ENCODE data around the gene KLF5. TPM values are rescaled to one million over a fixed set of nuclear protein-coding genes. Genes with fewer than 3 reads are reported as not detected.
A peak's percentile ranks its signal among the peaks of the same experiment; 100 is the strongest.

The KLF5 gene
- total and polyA plus RNA-seq, 5 experiments from 2014 or later = 0.44 to 5.3 (median 1.1) TPM

DNA sequence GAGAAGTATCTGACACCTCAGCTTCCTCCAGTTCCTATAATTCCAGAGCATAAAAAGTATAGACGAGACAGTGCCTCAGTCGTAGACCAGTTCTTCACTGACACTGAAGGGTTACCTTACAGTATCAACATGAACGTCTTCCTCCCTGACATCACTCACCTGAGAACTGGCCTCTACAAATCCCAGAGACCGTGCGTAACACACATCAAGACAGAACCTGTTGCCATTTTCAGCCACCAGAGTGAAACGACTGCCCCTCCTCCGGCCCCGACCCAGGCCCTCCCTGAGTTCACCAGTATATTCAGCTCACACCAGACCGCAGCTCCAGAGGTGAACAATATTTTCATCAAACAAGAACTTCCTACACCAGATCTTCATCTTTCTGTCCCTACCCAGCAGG, 3.1 kb downstream of the KLF5 start:
- POLR2A ChIA-PET = no interaction called here
- Mint-ChIP-seq H3K9me3 (no peaks in the 10 kb centered on the region), H3K27ac (peak overlapping the region in 1 of 10 donors; percentile 22), H3K4me1 (peaks cover 8 to 21% (median 20%) of the 10 kb centered on the region in 4 donors), H3K36me3 (no peaks in the 10 kb centered on the region), H3K27me3 (peaks cover 0 to 27% (median 11%) of the 10 kb centered on the region in 5 donors), H3K4me3 (peak overlapping the region in 1 of 10 donors; percentile 7)
- ATAC-seq = no peak
- DNase-seq = no peak

DNA sequence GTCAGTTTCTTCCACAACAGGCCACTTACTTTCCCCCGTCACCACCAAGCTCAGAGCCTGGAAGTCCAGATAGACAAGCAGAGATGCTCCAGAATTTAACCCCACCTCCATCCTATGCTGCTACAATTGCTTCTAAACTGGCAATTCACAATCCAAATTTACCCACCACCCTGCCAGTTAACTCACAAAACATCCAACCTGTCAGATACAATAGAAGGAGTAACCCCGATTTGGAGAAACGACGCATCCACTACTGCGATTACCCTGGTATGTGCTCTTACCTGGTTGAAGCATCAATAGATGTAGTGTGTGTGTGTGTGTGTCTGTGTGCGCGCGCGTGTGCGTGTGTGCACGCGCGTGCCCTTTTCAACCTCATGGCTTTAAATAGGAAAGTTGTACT, 3.7 kb downstream of the KLF5 start:
- Mint-ChIP-seq H3K4me1 (peaks cover 8 to 21% (median 20%) of the 10 kb centered on the region in 4 donors), H3K36me3 (no peaks in the 10 kb centered on the region), H3K27ac (peak overlapping the region in 1 of 10 donors; percentile 0), H3K27me3 (peaks cover 0 to 24% (median 10%) of the 10 kb centered on the region in 5 donors), H3K9me3 (no peaks in the 10 kb centered on the region), H3K4me3 (peak overlapping the region in 2 of 10 donors; percentile 7 to 19)
- POLR2A ChIA-PET = no interaction called here
- ATAC-seq (no peak), DNase-seq (no peak)

DNA sequence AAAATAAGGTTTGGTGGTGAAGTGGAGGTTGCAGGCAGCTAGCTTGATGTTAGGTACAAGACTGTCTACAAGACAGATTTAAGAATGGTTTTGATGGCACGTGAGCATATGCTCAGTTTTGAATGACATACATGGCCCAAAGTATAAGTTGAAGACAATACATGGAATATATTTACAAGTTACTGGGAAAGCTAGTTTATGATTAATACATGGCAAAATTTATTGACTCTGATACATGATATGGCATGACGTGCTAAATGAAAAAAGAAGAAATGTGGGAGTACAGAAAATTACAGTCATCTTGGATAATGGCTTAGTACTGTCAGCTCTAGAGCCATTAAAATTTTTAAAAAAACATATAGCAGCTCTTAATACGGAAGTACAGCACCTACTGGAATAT, 4.4 kb downstream of the KLF5 start:
- H3K36me3 Mint-ChIP-seq = peaks cover 0 to 2% (median 0%) of the 10 kb centered on the region in 3 donors
- no peak overlapping the region for H3K27ac Mint-ChIP-seq
- H3K9me3 Mint-ChIP-seq = no peaks in the 10 kb centered on the region
- DNase-seq (no peak), ATAC-seq (no peak)
- peaks cover 0 to 17% (median 5%) of the 10 kb centered on the region in 5 donors for H3K27me3 Mint-ChIP-seq
- peaks cover 8 to 20% (median 19%) of the 10 kb centered on the region in 4 donors for H3K4me1 Mint-ChIP-seq
- no peak overlapping the region for H3K4me3 Mint-ChIP-seq
- POLR2A ChIA-PET = no interaction called here

DNA sequence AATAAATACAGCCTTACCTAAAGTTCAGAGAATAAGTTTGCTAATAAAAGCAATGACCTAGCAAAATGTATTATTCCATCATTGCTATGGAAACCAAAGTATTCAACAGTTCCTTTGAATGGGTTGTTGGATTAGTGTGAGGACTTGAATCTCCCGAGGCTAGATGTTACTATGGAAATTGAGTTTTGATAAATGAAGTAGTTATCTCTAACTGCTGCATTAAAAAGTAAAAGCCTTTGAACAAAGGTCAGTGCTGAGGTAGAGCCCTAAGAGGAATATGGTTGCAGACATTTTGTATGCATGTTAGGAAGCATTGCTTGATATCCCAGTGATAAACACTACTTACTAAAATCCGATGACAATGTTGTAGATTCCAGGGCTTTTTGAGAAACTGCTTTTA, 6.2 kb downstream of the KLF5 start:
- DNase-seq (no peak), ATAC-seq (no peak)
- Mint-ChIP-seq H3K27ac (no peak overlapping the region), H3K4me1 (peaks cover 2 to 9% (median 9%) of the 10 kb centered on the region in 4 donors), H3K9me3 (no peaks in the 10 kb centered on the region), H3K36me3 (peaks cover 0 to 3% (median 0%) of the 10 kb centered on the region in 3 donors), H3K4me3 (no peak overlapping the region), H3K27me3 (peaks cover 0 to 9% (median 0%) of the 10 kb centered on the region in 5 donors)
- POLR2A ChIA-PET = no interaction called here

DNA sequence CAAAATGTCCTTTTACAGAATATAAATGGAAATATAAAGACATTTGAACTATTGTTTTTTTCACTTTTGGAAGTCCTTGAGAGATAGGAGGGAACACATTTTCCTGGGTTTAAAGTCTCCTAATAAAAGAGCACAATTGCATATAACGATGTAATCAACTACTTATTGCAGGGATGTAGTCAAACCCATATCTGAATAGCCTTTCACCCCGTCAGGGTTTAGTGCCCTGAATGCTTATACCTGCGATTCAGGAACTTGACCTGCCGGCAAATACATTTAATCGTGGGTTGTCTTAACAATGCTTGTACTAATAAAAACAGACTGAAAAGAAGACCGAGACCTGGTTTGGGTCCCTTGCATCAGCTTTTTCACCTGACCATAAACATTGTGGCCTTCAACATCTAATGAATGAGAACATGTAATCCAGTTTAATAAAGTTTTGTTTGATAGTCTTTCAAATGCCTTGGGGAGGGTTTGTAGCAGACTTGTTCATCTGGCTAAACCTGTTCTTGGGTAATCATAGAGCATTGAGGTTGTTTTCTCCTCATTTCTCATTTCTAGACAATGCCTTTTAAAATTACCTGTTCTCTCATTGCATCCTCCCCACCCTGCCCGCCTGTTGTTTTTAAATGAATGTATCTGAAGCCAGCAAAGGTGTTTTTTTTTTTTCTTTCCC, 7.0 kb downstream of the KLF5 start:
- POLR2A ChIA-PET = no interaction called here
- Mint-ChIP-seq H3K36me3 (peaks cover 0 to 3% (median 0%) of the 10 kb centered on the region in 3 donors), H3K4me1 (peaks cover 0 to 2% (median 1%) of the 10 kb centered on the region in 4 donors), H3K27ac (no peak overlapping the region), H3K9me3 (no peaks in the 10 kb centered on the region), H3K27me3 (peaks cover 0 to 1% (median 0%) of the 10 kb centered on the region in 5 donors), H3K4me3 (no peak overlapping the region)
- DNase-seq (no peak), ATAC-seq (no peak)

DNA sequence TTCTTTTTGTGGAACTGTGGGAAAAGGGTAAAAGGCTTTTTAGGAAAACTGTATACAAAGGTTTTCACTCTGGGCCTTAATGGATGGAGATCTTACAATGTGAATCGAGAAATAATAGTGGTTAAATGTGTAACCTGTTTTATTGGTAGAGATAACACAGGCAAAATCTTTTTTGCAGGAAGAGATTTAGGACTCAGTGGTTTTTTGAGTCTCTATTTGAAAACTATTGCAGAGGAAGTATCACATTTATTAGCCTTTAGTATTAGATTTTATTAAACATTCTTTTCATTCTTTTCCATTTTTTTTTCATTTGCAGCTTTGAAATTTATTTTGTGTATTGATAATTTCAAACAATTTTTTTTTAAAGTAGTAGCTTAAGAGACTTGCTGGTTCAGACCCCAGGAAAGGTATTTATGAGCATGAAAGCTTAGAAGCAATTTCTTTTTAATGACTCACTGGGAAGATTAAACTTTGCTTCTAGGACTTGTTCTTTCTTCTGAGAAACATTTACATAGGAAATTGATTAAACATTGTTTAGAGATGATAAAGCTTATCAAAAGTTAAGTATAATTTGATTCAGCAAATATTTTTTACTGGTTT, 10.5 kb downstream of the KLF5 start:
- ATAC-seq (no peak), DNase-seq (no peak)
- POLR2A ChIA-PET = no interaction called here
- Mint-ChIP-seq H3K9me3 (no peaks in the 10 kb centered on the region), H3K27me3 (no peaks in the 10 kb centered on the region), H3K4me3 (no peak overlapping the region), H3K27ac (no peak overlapping the region), H3K4me1 (no peaks in the 10 kb centered on the region), H3K36me3 (peaks cover 0 to 3% (median 0%) of the 10 kb centered on the region in 3 donors)

DNA sequence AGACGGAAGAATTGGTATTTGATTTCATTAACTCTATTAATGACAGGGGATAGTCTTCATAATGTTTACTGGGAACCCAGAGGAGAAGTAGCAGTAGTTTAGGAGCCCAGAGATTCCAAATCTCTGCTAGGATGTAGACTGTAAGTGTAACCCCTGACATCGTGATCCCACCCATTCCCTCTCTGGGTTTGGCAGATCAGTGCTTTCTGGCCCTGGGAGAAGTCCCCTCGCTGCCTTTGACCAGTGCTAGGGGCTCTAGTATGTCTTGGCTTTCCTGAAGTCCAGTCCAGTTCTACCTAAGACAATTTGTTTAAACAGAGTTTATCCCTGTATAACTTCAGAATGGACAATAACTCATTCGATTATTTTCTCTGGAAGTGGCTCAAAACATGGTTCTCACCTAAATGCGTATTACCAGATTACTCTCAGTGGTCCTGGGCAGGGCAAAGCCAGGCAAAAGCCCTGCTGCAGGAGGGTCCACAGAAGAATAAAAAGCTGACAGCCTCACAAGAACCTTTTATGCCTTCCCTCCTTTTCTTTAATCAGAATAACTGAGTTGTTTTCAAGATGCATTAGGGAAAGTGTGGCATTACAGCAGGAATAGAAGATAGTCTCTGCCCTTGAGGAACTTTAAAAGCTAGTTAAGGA, 11.8 kb downstream of the KLF5 start:
- H3K4me1 Mint-ChIP-seq = no peaks in the 10 kb centered on the region
- H3K27ac Mint-ChIP-seq = no peak overlapping the region
- POLR2A ChIA-PET = no interaction called here
- no peaks in the 10 kb centered on the region for H3K27me3 Mint-ChIP-seq
- no peaks in the 10 kb centered on the region for H3K9me3 Mint-ChIP-seq
- DNase-seq (no peak), ATAC-seq (no peak)
- no peak overlapping the region for H3K4me3 Mint-ChIP-seq
- H3K36me3 Mint-ChIP-seq = peaks cover 0 to 3% (median 0%) of the 10 kb centered on the region in 3 donors

DNA sequence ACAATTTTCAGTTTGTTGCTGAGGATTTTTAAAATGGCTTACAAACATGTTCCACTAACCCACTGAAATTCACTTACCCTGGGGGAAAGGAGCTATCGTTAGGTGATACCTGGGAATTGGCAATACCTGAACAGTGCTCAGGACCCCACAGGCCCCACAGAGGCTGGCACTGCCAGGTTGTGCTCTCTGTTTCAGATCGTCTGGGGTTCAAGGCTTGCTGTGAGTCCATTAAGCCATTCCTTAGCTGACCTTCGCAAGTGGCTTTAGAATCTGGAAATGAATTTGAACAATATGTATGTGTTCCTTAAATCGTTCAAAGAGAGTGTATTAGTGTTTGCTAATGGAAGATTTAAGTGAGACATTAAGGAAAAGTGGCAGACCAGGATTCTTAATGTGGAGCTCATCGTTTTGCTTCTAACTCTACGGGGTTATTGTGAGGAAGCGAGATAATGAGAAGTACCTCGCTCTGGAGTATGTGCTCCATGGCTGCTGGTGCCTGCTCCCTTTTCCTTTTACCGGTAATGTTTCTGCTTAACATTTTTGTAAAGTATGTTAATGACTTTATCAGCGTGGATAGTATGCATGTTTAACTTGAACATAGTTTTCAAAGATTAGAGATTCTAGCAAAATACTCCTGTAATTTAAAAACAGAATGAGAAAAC, 13.6 kb downstream of the KLF5 start:
- POLR2A ChIA-PET = no interaction called here
- H3K27ac Mint-ChIP-seq = peak overlapping the region in 1 of 10 donors; percentile 47
- H3K4me1 Mint-ChIP-seq = no peaks in the 10 kb centered on the region
- no peaks in the 10 kb centered on the region for H3K9me3 Mint-ChIP-seq
- peaks cover 0 to 3% (median 0%) of the 10 kb centered on the region in 3 donors for H3K36me3 Mint-ChIP-seq
- DNase-seq (no peak), ATAC-seq (no peak)
- no peak overlapping the region for H3K4me3 Mint-ChIP-seq
- H3K27me3 Mint-ChIP-seq = no peaks in the 10 kb centered on the region

DNA sequence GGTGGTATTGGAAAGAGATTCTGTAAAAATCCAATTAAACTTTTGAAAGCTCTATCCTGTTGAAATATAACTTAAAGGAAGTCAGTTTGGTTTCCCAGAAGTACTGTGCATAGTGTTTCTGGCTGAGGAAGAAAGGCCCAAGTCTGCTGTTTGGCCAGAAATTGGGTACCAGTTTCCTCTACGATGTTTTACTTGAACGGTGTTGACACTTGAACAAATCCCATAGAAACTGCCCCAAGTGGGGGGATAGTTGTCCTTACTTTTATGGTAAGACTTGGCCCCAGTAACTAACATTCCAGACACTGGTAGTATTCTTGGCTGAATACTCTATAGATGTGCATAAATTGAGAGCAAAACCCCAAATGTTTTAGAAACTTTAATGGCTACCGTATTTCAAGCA, 14.2 kb downstream of the KLF5 start:
- DNase-seq (no peak), ATAC-seq (no peak)
- no peak overlapping the region for H3K4me3 Mint-ChIP-seq
- H3K9me3 Mint-ChIP-seq = no peaks in the 10 kb centered on the region
- no peaks in the 10 kb centered on the region for H3K27me3 Mint-ChIP-seq
- H3K27ac Mint-ChIP-seq = no peak overlapping the region
- POLR2A ChIA-PET = no interaction called here
- H3K4me1 Mint-ChIP-seq = no peaks in the 10 kb centered on the region
- peaks cover 0 to 2% (median 0%) of the 10 kb centered on the region in 3 donors for H3K36me3 Mint-ChIP-seq

DNA sequence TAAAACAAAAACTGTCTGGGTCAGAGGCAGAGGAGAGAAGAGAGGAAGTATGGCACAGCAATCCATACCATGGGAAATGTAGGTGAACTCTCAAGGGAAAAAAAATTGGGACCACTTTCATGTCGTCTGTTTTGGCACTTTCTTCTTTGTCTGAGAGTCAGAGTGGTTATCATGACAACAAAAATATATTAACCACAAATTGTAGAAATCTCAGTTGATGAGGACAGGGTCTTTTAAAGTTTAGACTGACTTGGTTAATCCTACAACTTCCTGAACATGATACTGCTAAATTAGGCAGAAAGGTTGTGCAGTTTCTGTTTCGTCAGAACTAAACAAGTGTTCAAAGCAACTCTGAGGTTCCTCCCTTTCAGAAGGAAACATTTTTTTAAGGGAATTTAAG, 15.2 kb downstream of the KLF5 start:
- no peaks in the 10 kb centered on the region for H3K9me3 Mint-ChIP-seq
- no peak for DNase-seq
- no peaks in the 10 kb centered on the region for H3K4me1 Mint-ChIP-seq
- H3K4me3 Mint-ChIP-seq = no peak overlapping the region
- peaks cover 0 to 2% (median 0%) of the 10 kb centered on the region in 5 donors for H3K27me3 Mint-ChIP-seq
- POLR2A ChIA-PET = no interaction called here
- no peak for ATAC-seq
- no peak overlapping the region for H3K27ac Mint-ChIP-seq
- H3K36me3 Mint-ChIP-seq = no peaks in the 10 kb centered on the region

DNA sequence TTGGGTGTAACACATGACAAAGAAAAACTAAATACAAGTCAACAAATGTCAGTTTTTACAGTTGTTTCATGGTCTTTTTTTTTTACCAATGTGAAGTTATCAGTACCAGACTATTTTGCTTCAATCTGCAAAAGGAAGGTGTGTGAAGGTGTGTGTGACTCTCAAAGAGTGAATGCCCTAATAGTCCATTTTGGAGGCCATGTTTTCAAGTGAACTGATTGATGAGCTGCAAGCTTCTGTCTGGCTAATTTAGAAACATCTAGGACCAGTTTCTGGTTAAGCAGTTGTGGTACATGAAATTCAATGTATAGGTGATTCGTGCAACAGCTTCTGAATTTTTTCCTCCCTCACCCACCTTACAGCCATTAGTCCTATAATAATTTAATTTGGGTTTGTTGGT, 16.1 kb downstream of the KLF5 start:
- DNase-seq = no peak
- peaks cover 0 to 5% (median 0%) of the 10 kb centered on the region in 9 donors for H3K9me3 Mint-ChIP-seq
- H3K27me3 Mint-ChIP-seq = peaks cover 0 to 5% (median 0%) of the 10 kb centered on the region in 5 donors
- no peak overlapping the region for H3K4me3 Mint-ChIP-seq
- H3K27ac Mint-ChIP-seq = no peak overlapping the region
- POLR2A ChIA-PET = no interaction called here
- no peak for ATAC-seq
- H3K36me3 Mint-ChIP-seq = no peaks in the 10 kb centered on the region
- no peaks in the 10 kb centered on the region for H3K4me1 Mint-ChIP-seq

DNA sequence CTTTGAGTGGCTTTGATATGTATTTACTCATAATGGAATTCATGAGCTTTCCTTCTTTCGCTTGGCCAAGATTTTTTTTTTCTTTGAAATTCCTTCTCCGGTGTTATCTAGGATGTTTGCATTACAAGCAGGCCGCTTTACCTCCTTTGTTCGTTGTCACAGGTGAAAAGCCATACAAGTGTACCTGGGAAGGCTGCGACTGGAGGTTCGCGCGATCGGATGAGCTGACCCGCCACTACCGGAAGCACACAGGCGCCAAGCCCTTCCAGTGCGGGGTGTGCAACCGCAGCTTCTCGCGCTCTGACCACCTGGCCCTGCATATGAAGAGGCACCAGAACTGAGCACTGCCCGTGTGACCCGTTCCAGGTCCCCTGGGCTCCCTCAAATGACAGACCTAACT, 16.7 kb downstream of the KLF5 start:
- POLR2A ChIA-PET = no interaction called here
- H3K4me1 Mint-ChIP-seq = no peaks in the 10 kb centered on the region
- H3K27me3 Mint-ChIP-seq = peaks cover 0 to 5% (median 0%) of the 10 kb centered on the region in 5 donors
- ATAC-seq (no peak), DNase-seq (no peak)
- peaks cover 0 to 5% (median 0%) of the 10 kb centered on the region in 9 donors for H3K9me3 Mint-ChIP-seq
- H3K36me3 Mint-ChIP-seq = no peaks in the 10 kb centered on the region
- no peak overlapping the region for H3K4me3 Mint-ChIP-seq
- no peak overlapping the region for H3K27ac Mint-ChIP-seq

DNA sequence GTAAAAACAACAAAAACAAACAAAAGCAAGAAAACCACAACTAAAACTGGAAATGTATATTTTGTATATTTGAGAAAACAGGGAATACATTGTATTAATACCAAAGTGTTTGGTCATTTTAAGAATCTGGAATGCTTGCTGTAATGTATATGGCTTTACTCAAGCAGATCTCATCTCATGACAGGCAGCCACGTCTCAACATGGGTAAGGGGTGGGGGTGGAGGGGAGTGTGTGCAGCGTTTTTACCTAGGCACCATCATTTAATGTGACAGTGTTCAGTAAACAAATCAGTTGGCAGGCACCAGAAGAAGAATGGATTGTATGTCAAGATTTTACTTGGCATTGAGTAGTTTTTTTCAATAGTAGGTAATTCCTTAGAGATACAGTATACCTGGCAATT, 17.1 kb downstream of the KLF5 start:
- no peak for DNase-seq
- H3K27me3 Mint-ChIP-seq = peaks cover 0 to 5% (median 0%) of the 10 kb centered on the region in 5 donors
- H3K4me1 Mint-ChIP-seq = no peaks in the 10 kb centered on the region
- POLR2A ChIA-PET = no interaction called here
- no peak for ATAC-seq
- no peak overlapping the region for H3K27ac Mint-ChIP-seq
- H3K9me3 Mint-ChIP-seq = peaks cover 0 to 5% (median 0%) of the 10 kb centered on the region in 9 donors
- no peaks in the 10 kb centered on the region for H3K36me3 Mint-ChIP-seq
- H3K4me3 Mint-ChIP-seq = no peak overlapping the region
